ENCODE data around the gene PPARD.

- TF ChIP-seq POLR2A (IDR thresholded peaks at IDR 0.05; ENCODE audit: extremely low read depth, insufficient read length) (no peak), MAX (IDR thresholded peaks at IDR 0.05; ENCODE audit: low read depth, low read length) (no peak)
Measured at GRCh38 chr6:35417979-35418661, 75.8 kb downstream of the PPARD start.
